Adipocyte (in vitro differentiated cells): ENCODE results near the gene ADGRL1.

Experiments
- DNase-seq: peaks from one replicate; pipeline ENCODE4 v3.0.0-alpha.2; 2015; ENCODE audit warnings: low read depth
- H3K27me3 ChIP-seq: replicated peaks from 2 replicates; pipeline ENCODE4 v1.7.0; 2013; ENCODE audit warnings: mild to moderate bottlenecking, low read length, moderate library complexity; ENCODE audit not compliant: control insufficient read depth, insufficient read depth
- H3K36me3 ChIP-seq: 2 replicates; pipeline ENCODE4 v1.7.0; 2013; ENCODE audit warnings: low read length, mild to moderate bottlenecking, moderate library complexity; ENCODE audit not compliant: control insufficient read depth, insufficient read depth, severe bottlenecking
- H3K4me1 ChIP-seq: 2 replicates; pipeline ENCODE4 v1.7.0; 2013; ENCODE audit warnings: mild to moderate bottlenecking, low read length, moderate library complexity; ENCODE audit not compliant: control insufficient read depth, insufficient read depth
- H3K4me3 ChIP-seq: 2 replicates; pipeline ENCODE4 v1.7.0; 2013; ENCODE audit warnings: mild to moderate bottlenecking, low read length, moderate library complexity
- H3K9ac ChIP-seq: 2 replicates; pipeline ENCODE4 v1.7.0; 2013; ENCODE audit warnings: mild to moderate bottlenecking, low read length, moderate library complexity
- H3K9me3 ChIP-seq: 2 replicates; pipeline ENCODE4 v1.7.0; 2013; ENCODE audit warnings: mild to moderate bottlenecking, low read length, moderate library complexity; ENCODE audit not compliant: control insufficient read depth

The ADGRL1 gene

DNA sequence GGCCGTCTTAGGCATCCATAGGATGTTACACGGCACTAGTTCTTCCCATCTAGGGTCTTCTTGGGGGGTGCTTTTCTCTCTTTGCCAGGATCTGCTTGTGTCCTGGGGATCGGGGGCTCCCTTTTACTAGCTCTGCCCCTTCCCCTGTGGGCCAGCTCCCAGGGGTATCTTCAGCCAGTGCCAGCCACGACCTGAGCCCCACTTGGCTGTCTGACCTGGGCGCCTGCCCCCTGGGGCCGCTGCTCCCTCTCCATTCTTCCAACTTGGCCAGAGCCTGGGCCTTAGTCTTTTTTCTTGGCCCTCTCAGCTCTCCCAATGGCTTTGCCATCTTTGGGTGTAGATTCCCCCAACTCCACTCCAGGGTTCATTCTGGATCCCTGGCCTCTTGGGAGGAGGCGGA lies 91.5 kb downstream of the ADGRL1 start:
- Histone ChIP-seq H3K27me3 (no peaks in the 10 kb centered on the region), H3K4me3 (no peak overlapping the region), H3K4me1 (peaks cover 73% of the 10 kb centered on the region), H3K9me3 (no peaks in the 10 kb centered on the region), H3K9ac (peak overlapping the region; percentile 41), H3K36me3 (peaks cover 3% of the 10 kb centered on the region)
- no peak for DNase-seq

DNA sequence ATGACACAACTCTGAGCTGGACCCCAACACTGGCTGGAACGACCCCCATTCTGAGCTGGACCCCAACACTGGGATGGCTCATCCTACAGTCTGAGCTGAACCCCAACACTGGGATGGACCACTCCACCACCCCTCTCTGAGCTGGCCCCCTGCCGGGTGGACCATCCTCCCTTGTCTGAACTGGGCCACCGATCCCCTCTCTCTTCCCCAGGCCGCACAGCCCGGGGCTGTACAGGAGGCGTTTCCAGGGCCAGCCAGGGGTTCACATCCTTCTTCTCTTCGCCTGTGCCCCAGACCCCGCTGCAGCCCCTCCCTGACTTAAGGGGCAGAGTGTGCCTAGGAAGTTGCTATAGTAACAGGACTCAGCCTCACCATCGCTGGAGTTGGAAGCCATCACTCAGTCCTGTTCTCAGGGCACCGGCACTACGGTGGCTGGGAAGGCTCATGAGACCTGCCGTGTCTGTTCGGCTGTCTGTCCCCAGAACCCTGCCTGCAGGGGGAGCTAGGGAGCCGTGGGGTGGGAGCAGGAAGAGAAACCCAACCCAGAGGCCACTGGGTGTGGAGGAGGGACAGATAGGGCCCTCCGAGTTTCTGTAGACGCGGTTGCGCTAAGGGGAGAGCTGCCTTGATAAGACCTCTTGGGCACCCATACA lies 92.1 kb downstream of the ADGRL1 start:
- no peaks in the 10 kb centered on the region for H3K27me3 ChIP-seq
- H3K9ac ChIP-seq: peak overlapping the region; percentile 69
- peaks cover 3% of the 10 kb centered on the region for H3K36me3 ChIP-seq
- no peaks in the 10 kb centered on the region for H3K9me3 ChIP-seq
- peaks cover 68% of the 10 kb centered on the region for H3K4me1 ChIP-seq
- DNase-seq: no peak
- H3K4me3 ChIP-seq: peak overlapping the region; percentile 70

DNA sequence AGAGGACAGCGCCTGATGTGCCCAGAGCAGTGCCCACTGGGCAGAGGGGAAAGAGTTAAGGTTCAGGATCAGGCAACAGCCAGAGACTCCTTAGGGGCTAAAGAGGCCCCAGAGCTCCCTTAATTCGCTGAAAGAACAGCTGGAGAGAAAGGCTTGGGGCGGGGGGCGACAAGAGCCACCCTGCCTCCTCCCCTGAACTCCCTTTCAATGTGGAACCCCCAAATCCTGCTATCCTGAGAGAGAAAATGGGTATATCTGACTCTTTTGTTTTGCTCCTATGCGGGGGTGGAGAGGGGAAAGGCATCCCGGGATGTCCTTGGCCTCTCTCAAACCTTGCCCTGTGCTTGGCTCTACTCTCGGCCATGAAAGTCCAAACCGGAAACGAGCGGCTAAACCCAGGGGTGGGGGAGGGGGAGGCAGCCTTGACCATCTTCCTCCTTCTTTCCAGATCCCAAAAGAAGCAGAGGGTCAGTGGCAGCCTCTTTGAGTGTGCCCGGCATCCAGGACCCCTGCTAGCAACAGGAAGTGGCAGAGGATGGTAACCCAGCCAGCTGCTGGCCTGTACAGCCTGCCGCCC lies 93.1 kb downstream of the ADGRL1 start:
- Histone ChIP-seq H3K4me1 (peaks cover 65% of the 10 kb centered on the region), H3K4me3 (peak overlapping the region; percentile 70), H3K9ac (peak overlapping the region; percentile 69)

DNA sequence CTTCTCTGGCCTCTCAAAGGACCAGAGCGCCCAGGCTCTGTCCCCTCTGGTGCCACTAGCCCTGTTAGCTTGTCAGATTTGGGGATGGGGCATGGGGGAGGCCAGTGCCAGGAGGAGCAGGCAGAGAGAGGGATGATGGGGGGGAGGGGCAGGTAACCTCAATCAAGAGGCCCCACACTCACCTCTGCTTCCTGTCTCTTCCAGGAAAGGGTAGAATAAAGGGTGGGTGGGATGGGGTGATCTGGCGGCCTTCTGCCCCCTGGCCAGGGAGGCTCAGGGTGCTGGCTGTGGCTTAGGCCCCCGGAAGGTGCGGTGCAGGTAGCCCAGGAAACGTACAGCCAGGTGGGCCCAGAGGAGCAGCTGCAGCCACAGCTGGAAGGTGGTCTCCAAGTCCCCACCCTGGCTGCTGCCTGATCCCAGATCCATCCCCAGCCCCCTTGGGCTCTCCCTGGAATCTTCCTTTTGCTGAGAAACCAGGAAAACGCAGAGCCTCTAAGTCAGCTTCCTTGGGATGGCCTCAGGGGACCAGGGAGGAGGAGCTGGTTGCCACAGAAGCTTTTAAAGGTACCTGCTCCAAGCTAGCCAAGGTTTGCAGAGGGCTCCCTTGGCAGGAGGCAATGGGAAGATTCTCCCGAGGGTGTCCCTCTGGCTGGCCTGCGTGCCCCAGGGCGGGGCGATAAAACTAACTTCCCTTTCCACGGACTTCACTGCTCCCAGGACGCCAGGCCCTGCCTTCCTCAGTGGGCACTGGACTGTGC lies 93.7 kb downstream of the ADGRL1 start:
- Histone ChIP-seq H3K27me3 (no peaks in the 10 kb centered on the region), H3K4me1 (peaks cover 68% of the 10 kb centered on the region), H3K4me3 (peak overlapping the region; percentile 70), H3K9me3 (no peaks in the 10 kb centered on the region), H3K9ac (peak overlapping the region; percentile 69), H3K36me3 (peaks cover 3% of the 10 kb centered on the region)
- DNase-seq: no peak

More for the DNA sequence above, 93.1 kb downstream of the ADGRL1 start:
- DNase-seq: no peak
- Histone ChIP-seq H3K36me3 (peaks cover 3% of the 10 kb centered on the region), H3K27me3 (no peaks in the 10 kb centered on the region), H3K9me3 (no peaks in the 10 kb centered on the region)

DNA sequence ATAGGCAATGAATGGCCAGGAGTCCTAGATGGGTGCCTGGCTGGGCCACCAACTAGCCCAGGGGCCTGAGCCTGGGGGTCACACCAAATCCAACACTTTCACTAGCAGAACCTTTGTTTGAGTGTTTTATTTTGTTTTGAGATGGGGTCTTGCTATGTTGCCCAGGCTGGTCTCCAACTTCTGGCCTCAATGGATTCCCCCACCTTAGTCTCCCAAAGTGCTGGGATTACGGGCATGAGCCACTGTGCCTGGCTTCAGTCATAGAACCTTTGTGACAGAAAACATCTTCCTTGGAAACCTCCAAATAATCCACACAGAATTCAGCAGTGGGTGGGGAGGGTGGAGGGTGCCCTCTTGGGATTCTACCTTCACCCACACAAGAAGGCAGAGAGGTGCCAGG lies 94.5 kb downstream of the ADGRL1 start:
- H3K9ac ChIP-seq: no peak overlapping the region
- H3K4me3 ChIP-seq: no peak overlapping the region
- H3K27me3 ChIP-seq: no peaks in the 10 kb centered on the region
- no peak for DNase-seq
- peaks cover 6% of the 10 kb centered on the region for H3K36me3 ChIP-seq
- no peaks in the 10 kb centered on the region for H3K9me3 ChIP-seq
- peaks cover 65% of the 10 kb centered on the region for H3K4me1 ChIP-seq

DNA sequence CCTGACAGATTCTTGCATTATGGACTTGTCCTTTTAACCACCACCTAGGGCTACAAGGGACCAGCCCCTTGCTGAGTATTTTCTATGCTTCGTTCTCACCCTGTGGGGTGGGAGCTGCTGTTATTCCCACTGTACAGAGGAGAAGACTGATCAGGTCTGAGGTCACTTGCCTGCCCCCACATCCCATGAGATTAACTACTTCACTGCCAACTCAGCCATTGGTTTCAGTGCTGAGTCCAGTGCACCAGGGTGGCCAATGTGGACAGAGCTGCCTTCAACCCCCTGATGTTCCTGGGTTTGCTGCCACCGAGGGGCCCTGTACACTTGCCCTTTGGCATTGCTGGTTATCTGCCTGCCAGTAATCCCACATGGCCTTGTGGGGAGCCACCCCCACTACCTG lies 95.3 kb downstream of the ADGRL1 start:
- no peaks in the 10 kb centered on the region for H3K9me3 ChIP-seq
- H3K36me3 ChIP-seq: peaks cover 15% of the 10 kb centered on the region
- no peak for DNase-seq
- no peaks in the 10 kb centered on the region for H3K27me3 ChIP-seq
- no peak overlapping the region for H3K4me3 ChIP-seq
- H3K4me1 ChIP-seq: peaks cover 57% of the 10 kb centered on the region
- peak overlapping the region; percentile 34 for H3K9ac ChIP-seq

DNA sequence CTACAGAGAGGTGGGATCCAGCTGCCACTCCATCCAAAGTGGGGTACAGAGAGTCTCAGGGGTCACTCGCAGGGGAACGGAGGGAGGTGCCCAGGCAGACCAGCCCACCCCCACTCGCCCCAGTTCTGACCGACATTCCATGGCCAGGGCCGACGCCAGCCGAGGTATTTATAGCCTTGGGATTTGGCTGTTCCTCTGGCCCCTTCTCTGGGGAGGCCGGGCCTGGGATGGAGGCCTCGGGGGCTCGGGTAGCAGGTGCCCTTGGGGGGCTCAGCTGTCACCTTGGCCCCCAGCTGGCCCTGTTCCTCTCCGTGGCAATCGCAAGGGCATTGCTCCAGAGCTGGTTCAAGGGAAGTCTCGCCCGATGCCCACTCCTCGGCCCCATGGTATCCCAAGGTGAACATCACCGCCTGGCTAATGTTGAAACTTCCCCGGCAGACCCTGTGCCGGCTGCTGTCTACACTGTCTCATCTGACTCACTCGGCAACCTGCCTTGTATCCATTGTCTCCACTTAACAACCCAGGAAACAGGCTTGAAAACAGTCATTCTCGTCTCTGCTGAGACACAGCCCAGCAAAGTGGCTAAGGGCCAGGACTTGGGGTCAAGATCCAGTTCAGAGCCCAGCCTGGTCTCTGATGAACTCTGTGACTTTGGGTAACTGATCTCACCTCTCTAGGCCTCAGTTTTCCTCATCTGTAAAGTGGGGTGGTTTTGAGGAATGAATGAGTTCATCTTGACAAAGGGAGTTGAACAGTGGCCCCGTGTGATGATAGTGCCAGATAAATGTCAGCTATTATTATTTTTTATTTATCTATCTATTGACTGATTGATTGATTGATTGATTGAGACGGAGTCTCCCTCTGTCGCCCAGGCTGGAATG lies 98.1 kb downstream of the ADGRL1 start:
- DNase-seq: no peak
- no peak overlapping the region for H3K4me3 ChIP-seq
- H3K9me3 ChIP-seq: no peaks in the 10 kb centered on the region

DNA sequence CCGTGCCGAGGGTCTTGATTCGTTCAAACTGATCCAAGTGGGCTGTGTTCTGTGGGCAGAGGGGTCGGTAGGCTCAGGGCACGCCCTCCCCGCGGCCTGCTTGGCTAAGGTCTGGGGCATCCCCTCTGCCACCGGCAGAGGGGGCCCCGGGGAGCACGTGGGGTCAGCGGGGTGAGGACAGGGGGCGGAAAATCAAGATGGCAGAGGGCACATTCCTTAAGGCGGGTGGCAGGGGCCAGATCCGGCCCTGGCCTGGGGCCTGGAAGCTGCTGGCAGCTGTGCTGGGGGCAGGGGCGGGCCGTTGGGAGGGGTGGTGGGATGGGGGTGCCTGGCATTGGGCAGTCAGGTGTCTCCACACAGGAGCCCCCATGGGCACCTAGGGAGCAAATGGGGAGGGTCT lies 99.1 kb downstream of the ADGRL1 start:
- Histone ChIP-seq H3K4me1 (peaks cover 33% of the 10 kb centered on the region), H3K9me3 (no peaks in the 10 kb centered on the region), H3K4me3 (no peak overlapping the region), H3K36me3 (peaks cover 38% of the 10 kb centered on the region), H3K9ac (no peak overlapping the region), H3K27me3 (no peaks in the 10 kb centered on the region)
- no peak for DNase-seq

More for the DNA sequence above, 98.1 kb downstream of the ADGRL1 start:
- Histone ChIP-seq H3K27me3 (no peaks in the 10 kb centered on the region), H3K36me3 (peaks cover 30% of the 10 kb centered on the region), H3K9ac (no peak overlapping the region), H3K4me1 (peaks cover 32% of the 10 kb centered on the region)

DNA sequence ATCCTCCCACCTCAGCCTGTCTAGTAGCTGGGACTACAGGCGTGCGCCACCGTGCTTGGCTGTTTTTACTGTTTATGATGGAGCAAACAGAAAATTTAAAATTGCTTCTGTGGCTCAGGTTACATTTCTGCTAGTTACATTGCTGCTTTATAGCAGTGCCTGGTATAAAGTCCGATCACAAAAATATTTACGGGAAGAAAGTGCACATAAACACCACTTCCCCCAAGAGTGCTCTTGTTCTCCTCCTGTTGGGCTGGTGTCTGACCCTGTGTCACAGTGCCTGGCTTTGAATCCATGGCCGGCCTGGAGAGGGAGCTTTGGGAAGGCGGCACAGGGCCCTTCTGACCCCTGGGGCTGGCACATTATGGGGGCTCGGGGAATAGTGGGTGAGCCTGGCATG lies 100.3 kb downstream of the ADGRL1 start:
- no peak for DNase-seq
- Histone ChIP-seq H3K9ac (no peak overlapping the region), H3K27me3 (no peaks in the 10 kb centered on the region), H3K4me3 (no peak overlapping the region), H3K4me1 (peaks cover 27% of the 10 kb centered on the region), H3K36me3 (peaks cover 43% of the 10 kb centered on the region), H3K9me3 (no peaks in the 10 kb centered on the region)

DNA sequence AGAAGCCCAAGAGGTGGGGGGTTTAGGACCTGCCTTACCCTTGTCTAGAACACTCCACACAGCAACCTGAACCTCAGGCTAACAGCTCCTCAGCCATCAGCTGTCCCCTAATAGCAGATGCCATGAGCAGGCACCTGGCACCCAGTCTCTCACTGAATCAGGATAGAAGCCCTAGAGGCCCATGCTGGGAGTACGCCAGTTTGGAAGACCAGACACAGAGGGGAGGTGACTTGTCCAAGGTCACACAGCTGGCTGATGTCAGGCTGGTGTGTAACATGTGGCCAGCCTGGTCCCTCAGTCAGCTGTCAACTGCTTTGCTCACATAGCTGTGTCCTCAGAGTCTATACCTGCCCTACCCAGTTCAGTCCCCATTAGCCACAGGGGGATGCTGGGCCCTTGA lies 102.7 kb downstream of the ADGRL1 start:
- H3K27me3 ChIP-seq: no peaks in the 10 kb centered on the region
- no peak overlapping the region for H3K4me3 ChIP-seq
- no peaks in the 10 kb centered on the region for H3K9me3 ChIP-seq
- peaks cover 20% of the 10 kb centered on the region for H3K4me1 ChIP-seq
- H3K9ac ChIP-seq: no peak overlapping the region
- no peak for DNase-seq
- peaks cover 58% of the 10 kb centered on the region for H3K36me3 ChIP-seq

DNA sequence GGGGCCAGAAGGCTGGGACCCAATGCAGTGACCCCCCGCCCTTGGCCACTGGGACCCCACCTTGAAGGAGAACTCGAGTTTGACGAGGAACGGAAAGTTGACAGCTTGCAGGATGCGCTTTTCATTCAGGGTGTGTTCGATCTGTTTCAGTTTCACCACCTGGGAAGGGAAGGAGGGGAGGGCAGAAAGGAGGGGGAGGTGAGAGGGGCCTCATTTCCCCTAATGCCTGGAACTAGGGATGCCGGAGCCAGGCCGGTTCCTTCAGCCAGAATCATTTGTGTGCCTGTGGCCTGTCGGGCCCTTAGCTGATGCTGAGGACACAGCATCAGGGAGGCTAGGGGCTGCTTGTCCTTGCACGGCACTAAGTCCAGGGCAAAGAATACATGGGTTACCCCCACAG lies 103.2 kb downstream of the ADGRL1 start:
- H3K36me3 ChIP-seq: peaks cover 63% of the 10 kb centered on the region
- no peak for DNase-seq
- H3K4me1 ChIP-seq: peaks cover 17% of the 10 kb centered on the region
- H3K9ac ChIP-seq: peak overlapping the region; percentile 5
- H3K9me3 ChIP-seq: no peaks in the 10 kb centered on the region
- no peaks in the 10 kb centered on the region for H3K27me3 ChIP-seq
- H3K4me3 ChIP-seq: no peak overlapping the region
